Measurements from ENCODE around the gene CTSZ.
A peak's percentile ranks its signal among the peaks of the same experiment; 100 is the strongest.

The CTSZ gene

GRCh38 chr20:58969439-58969838 lies 37.6 kb downstream of the CTSZ start:
- TF ChIP-seq CTCF (conservative IDR thresholded peaks at IDR 0.05), result no peak
- H3K27ac ChIP-seq, result no peak overlapping the region

GRCh38 chr20:58967652-58968429 lies 39.2 kb downstream of the CTSZ start:
- no peak for TF ChIP-seq CTCF (conservative IDR thresholded peaks at IDR 0.05)
- no peak overlapping the region for H3K27ac ChIP-seq

- TF ChIP-seq CTCF (conservative IDR thresholded peaks at IDR 0.05), result no peak
- H3K27ac ChIP-seq, result no peak overlapping the region
Measured at GRCh38 chr20:58965270-58966064, 41.6 kb downstream of the CTSZ start.

- H3K27ac ChIP-seq, result peak overlapping the region; percentile 54; the same call in 1 of the 2 replicates
Measured at GRCh38 chr20:58963922-58964321, 43.1 kb downstream of the CTSZ start.

GRCh38 chr20:58963060-58963584 lies 43.9 kb downstream of the CTSZ start:
- no peak for TF ChIP-seq CTCF (conservative IDR thresholded peaks at IDR 0.05)
- H3K27ac ChIP-seq, result peak overlapping the region; percentile 54; the same call in 1 of the 2 replicates

- H3K27ac ChIP-seq, result no peak overlapping the region
- TF ChIP-seq CTCF (conservative IDR thresholded peaks at IDR 0.05), result no peak
Measured at GRCh38 chr20:58959652-58960051, 47.4 kb downstream of the CTSZ start.

- no peak overlapping the region for H3K27ac ChIP-seq
- no peak for TF ChIP-seq CTCF (conservative IDR thresholded peaks at IDR 0.05)
Measured at GRCh38 chr20:58956078-58956477, 51.0 kb downstream of the CTSZ start.

Measured in VCaP (cell line).